ENCODE measurements around the gene EEF1A2.
A peak's percentile ranks its signal among the peaks of the same experiment; 100 is the strongest.

GRCh38 chr20:63442100-63442493 lies 56.8 kb downstream of the EEF1A2 start:
- TF ChIP-seq BCL3 (IDR thresholded peaks at IDR 0.05) (no peak), KDM1A (IDR thresholded peaks at IDR 0.05; ENCODE audit: low read depth) (no peak), EP300 (IDR thresholded peaks at IDR 0.05) (no peak), MAFK (IDR thresholded peaks at IDR 0.05; ENCODE audit: partially characterized antibody) (no peak), ZFP36 (IDR thresholded peaks at IDR 0.05; ENCODE audit: borderline replicate concordance, partially characterized antibody) (no peak)
- TF ChIP-seq, protein P1, sequence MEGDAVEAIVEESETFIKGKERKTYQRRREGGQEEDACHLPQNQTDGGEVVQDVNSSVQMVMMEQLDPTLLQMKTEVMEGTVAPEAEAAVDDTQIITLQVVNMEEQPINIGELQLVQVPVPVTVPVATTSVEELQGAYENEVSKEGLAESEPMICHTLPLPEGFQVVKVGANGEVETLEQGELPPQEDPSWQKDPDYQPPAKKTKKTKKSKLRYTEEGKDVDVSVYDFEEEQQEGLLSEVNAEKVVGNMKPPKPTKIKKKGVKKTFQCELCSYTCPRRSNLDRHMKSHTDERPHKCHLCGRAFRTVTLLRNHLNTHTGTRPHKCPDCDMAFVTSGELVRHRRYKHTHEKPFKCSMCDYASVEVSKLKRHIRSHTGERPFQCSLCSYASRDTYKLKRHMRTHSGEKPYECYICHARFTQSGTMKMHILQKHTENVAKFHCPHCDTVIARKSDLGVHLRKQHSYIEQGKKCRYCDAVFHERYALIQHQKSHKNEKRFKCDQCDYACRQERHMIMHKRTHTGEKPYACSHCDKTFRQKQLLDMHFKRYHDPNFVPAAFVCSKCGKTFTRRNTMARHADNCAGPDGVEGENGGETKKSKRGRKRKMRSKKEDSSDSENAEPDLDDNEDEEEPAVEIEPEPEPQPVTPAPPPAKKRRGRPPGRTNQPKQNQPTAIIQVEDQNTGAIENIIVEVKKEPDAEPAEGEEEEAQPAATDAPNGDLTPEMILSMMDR (IDR thresholded peaks at IDR 0.05) = peak; percentile 14; the same call in 2 of the 3 replicates
- TF ChIP-seq, protein P2, sequence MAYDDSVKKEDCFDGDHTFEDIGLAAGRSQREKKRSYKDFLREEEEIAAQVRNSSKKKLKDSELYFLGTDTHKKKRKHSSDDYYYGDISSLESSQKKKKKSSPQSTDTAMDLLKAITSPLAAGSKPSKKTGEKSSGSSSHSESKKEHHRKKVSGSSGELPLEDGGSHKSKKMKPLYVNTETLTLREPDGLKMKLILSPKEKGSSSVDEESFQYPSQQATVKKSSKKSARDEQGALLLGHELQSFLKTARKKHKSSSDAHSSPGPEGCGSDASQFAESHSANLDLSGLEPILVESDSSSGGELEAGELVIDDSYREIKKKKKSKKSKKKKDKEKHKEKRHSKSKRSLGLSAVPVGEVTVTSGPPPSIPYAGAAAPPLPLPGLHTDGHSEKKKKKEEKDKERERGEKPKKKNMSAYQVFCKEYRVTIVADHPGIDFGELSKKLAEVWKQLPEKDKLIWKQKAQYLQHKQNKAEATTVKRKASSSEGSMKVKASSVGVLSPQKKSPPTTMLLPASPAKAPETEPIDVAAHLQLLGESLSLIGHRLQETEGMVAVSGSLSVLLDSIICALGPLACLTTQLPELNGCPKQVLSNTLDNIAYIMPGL (CRISPR knock-in tag; IDR thresholded peaks at IDR 0.05; ENCODE audit: borderline replicate concordance) = no peak
